Parathyroid adenoma (tissue), 2 donors: Measurements from ENCODE around the gene RPL13A.
A peak's percentile ranks its signal among the peaks of the same experiment; 100 is the strongest.

Experiments used
- H2AFZ ChIP-seq: fragments of 300-600 bp; sonication (generic); one replicate; pipeline ENCODE4 v1.7.0; 2017; ENCODE audit warnings: antibody characterized with exemption, mild to moderate bottlenecking
- H3K27ac ChIP-seq: fragments of 300-600 bp; sonication (generic); one replicate; pipeline ENCODE4 v1.7.0; 2017
- H3K27me3 ChIP-seq: fragments of 300-600 bp; sonication (generic); one replicate; pipeline ENCODE4 v1.7.0; 2017; ENCODE audit warnings: low read length; ENCODE audit not compliant: control insufficient read depth, insufficient read depth
- H3K36me3 ChIP-seq: fragments of 300-600 bp; sonication (generic); one replicate; pipeline ENCODE4 v1.7.0; 2017; ENCODE audit warnings: low read length; ENCODE audit not compliant: control insufficient read depth, insufficient read depth
- H3K4me1 ChIP-seq: fragments of 300-600 bp; sonication (generic); one replicate; pipeline ENCODE4 v1.7.0; 2017; ENCODE audit warnings: control low read depth
- H3K4me2 ChIP-seq: fragments of 300-600 bp; sonication (generic); one replicate; pipeline ENCODE4 v1.7.0; 2017; ENCODE audit warnings: low read length
- H3K4me3 ChIP-seq: fragments of 300-600 bp; sonication (generic); one replicate; pipeline ENCODE4 v1.7.0; 2017; ENCODE audit warnings: low read depth, low read length
- H3K79me2 ChIP-seq: fragments of 300-600 bp; sonication (generic); one replicate; pipeline ENCODE4 v1.7.0; 2017; ENCODE audit warnings: control low read depth
- H3K9ac ChIP-seq: fragments of 300-600 bp; sonication (generic); one replicate; pipeline ENCODE4 v1.7.0; 2017; ENCODE audit warnings: mild to moderate bottlenecking
- H3K9me3 ChIP-seq: fragments of 300-600 bp; sonication (generic); one replicate; pipeline ENCODE4 v1.7.0; 2017; ENCODE audit warnings: low read length; ENCODE audit not compliant: control insufficient read depth
- TF ChIP-seq, protein P1 (sequence below): fragments of 300-600 bp; sonication (generic); IDR thresholded peaks from one replicate; pipeline ENCODE4 v1.7.0; 2017; ENCODE audit warnings: antibody characterized with exemption, mild to moderate bottlenecking
- donor health status: primary hyperparathyroidism.

Gene RPL13A

DNA sequence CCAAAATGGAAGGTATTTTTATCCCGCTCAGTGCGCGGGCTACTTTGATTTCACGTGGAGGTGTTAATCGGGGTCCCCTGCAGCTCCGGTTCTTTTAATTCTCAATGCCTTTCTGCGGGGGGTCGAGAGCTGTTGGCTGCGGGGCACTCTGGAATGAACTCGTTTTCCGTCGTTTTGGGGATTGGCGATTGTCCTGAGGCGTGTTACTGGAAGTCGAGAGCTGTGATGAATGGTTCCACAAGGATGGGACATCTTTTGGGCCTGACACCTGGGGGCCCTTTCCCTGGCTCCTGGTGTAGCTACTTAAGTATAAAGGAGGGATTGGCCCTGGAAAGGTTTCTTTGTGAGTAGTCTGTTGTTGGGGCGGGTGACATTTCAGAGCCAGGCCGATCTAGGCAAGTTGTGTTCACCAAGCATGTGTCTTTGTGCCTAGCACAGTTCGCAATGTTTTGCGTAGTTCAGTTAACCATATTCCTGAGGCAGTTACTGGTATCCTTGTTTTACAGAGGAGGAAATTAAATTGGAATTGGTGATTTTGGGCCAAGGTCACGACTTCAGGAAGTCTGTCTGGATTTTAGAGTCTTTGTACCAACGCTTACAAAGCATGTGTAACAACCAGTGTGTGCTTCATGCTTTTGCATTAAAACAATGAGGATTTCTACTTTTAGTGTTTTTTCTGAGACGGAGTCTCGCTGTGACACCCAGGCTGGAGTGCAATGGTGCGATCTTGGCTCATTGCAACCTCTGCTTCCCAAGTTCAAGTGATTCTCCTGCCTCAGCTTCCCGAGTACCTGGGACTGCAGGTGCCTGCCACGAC lies 846 bp downstream of the RPL13A start:
- H3K4me3 ChIP-seq: peak overlapping the region; percentile 100
- H3K36me3 ChIP-seq: no peaks in the 10 kb centered on the region
- peak overlapping the region; percentile 89 for H3K4me2 ChIP-seq
- TF ChIP-seq, protein P1, sequence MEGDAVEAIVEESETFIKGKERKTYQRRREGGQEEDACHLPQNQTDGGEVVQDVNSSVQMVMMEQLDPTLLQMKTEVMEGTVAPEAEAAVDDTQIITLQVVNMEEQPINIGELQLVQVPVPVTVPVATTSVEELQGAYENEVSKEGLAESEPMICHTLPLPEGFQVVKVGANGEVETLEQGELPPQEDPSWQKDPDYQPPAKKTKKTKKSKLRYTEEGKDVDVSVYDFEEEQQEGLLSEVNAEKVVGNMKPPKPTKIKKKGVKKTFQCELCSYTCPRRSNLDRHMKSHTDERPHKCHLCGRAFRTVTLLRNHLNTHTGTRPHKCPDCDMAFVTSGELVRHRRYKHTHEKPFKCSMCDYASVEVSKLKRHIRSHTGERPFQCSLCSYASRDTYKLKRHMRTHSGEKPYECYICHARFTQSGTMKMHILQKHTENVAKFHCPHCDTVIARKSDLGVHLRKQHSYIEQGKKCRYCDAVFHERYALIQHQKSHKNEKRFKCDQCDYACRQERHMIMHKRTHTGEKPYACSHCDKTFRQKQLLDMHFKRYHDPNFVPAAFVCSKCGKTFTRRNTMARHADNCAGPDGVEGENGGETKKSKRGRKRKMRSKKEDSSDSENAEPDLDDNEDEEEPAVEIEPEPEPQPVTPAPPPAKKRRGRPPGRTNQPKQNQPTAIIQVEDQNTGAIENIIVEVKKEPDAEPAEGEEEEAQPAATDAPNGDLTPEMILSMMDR: no peak
- H3K27me3 ChIP-seq: no peaks in the 10 kb centered on the region
- H3K9me3 ChIP-seq: no peaks in the 10 kb centered on the region
- peaks cover 31% of the 10 kb centered on the region for H3K79me2 ChIP-seq
- H3K27ac ChIP-seq: peak overlapping the region; percentile 90
- H3K9ac ChIP-seq: peak overlapping the region; percentile 57
- peak overlapping the region; percentile 43 for H2AFZ ChIP-seq
- peaks cover 10% of the 10 kb centered on the region for H3K4me1 ChIP-seq

DNA sequence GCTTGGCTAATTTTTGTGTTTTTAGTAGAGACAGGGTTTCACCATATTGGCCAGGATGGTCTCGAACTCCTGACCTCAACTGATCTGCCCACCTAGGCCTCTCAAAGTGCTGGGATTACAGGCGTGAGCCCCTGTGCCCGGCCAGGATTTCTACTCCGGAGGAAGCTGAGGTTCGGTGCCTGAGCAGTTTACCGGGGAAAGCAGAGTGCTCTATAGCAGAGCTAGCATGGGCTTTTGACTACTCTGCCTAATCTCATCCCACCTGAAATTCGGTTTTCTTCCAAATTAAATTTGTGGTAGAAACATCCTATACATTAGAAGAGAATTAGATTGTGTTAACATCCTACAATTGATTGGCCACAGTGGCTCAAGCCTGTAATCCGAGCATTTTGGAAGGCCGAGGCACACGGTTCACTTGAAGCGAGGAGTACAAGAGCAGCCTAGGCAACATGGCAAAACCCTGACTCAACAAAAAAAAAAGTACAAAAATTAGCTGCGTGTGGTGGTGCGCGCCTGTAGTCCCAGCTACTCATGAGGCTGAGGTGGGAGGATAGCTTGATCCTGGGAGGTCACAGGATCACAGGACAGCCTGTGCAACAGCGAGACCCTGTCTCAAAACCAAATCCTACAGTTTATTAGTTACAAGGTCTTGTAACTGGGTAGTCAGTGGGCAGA lies 1.6 kb downstream of the RPL13A start:
- Histone ChIP-seq H3K9ac (no peak overlapping the region), H3K79me2 (peaks cover 31% of the 10 kb centered on the region), H3K4me3 (peak overlapping the region; percentile 100), H3K4me1 (peaks cover 10% of the 10 kb centered on the region), H3K4me2 (peak overlapping the region; percentile 89), H3K9me3 (no peaks in the 10 kb centered on the region), H2AFZ (no peak overlapping the region), H3K27me3 (no peaks in the 10 kb centered on the region), H3K36me3 (no peaks in the 10 kb centered on the region), H3K27ac (peak overlapping the region; percentile 90)
- TF ChIP-seq, protein P1: no peak

DNA sequence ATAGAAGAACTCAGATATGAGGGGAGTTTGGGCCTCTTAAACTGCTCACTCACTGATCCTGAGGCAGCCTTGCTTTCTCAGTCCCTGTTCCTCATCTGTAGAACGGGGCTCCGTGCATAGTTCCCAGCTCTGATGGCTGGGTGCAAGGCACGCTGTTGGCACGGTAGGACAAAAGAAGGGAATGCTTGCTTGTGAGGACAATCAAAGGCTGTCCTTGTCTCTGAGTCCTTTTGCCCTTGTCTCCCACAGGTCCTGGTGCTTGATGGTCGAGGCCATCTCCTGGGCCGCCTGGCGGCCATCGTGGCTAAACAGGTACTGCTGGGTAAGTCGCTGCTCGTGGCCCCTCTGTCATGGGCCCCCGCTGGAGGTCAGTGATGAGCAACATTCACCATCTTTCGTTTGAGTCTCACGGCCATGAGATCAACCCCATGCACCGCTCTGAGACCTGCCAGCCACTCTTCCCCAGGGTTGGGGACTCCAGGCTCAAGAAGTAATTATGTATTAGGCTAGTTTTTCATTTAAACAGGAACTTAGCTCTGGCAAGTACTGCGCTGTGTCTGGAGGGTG lies 2.3 kb downstream of the RPL13A start:
- Histone ChIP-seq H3K4me3 (peak overlapping the region; percentile 100), H3K36me3 (no peaks in the 10 kb centered on the region), H3K9ac (no peak overlapping the region)

DNA sequence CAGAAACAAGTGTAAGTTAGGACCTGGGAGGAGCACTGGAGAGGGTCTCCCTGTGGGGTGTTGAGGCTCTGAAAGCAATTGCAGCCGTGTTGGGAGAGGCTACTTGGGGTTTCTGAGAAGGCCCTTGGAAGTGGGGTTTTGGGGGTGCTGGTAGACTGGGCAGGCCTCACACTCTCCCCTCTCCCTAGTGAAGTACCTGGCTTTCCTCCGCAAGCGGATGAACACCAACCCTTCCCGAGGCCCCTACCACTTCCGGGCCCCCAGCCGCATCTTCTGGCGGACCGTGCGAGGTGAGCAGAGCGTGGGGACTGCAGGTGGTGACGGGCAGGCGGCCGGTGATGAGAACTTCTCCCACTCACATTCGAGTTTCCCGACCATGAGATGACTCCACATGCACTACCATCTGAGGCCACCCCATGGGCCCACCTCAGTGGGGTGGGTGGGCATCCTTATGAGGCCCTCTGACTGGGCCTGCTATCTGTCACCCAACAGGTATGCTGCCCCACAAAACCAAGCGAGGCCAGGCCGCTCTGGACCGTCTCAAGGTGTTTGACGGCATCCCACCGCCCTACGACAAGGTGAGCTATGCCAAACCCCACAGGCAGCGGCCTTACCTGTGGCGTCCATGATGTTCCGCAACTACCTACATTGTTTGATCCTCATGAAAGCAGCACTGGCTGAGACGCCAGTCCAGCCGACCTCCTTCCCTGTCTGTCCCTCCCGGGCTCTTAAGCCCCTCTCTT lies 3.0 kb downstream of the RPL13A start:
- H3K4me1 ChIP-seq: peaks cover 10% of the 10 kb centered on the region
- no peak overlapping the region for H2AFZ ChIP-seq
- no peaks in the 10 kb centered on the region for H3K9me3 ChIP-seq
- TF ChIP-seq, protein P1: no peak
- peaks cover 31% of the 10 kb centered on the region for H3K79me2 ChIP-seq
- H3K4me2 ChIP-seq: no peak overlapping the region
- H3K27ac ChIP-seq: peak overlapping the region; percentile 90
- H3K9ac ChIP-seq: no peak overlapping the region
- no peaks in the 10 kb centered on the region for H3K36me3 ChIP-seq
- no peaks in the 10 kb centered on the region for H3K27me3 ChIP-seq
- no peak overlapping the region for H3K4me3 ChIP-seq

More for the DNA sequence above, 2.3 kb downstream of the RPL13A start:
- peak overlapping the region; percentile 89 for H3K4me2 ChIP-seq
- H3K4me1 ChIP-seq: peaks cover 10% of the 10 kb centered on the region
- H2AFZ ChIP-seq: no peak overlapping the region
- H3K9me3 ChIP-seq: no peaks in the 10 kb centered on the region
- H3K27ac ChIP-seq: peak overlapping the region; percentile 90
- H3K27me3 ChIP-seq: no peaks in the 10 kb centered on the region
- peaks cover 31% of the 10 kb centered on the region for H3K79me2 ChIP-seq
- TF ChIP-seq, protein P1: no peak
